Measurements from ENCODE around the gene KRT37. TPM values are rescaled to one million over a fixed set of nuclear protein-coding genes. Genes with fewer than 3 reads are reported as not detected.

KRT37 gene
- total RNA-seq, 4 donors from 2014 or later: not detected

DNA sequence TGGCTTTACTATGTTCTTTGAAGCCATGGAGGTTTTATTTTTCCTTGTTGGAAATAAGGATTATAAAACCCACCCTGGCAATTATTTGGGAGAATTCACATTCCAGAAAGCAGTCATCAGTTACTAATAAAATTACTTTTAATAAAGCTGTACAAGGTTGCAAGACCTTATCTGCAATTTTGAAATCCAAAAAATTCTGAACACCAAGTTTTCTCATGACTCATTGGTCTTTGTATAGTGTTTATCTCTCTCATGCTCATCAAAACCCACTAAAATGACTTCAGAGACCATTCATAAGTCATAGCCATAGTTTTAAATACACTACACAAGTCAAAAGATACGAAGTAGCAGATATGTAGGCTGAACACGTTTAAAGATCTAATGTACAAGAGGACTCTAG, 22.4 kb upstream of the KRT37 start:
- Histone ChIP-seq H3K27me3 (peaks cover 13% of the 10 kb centered on the region), H3K27ac (no peak overlapping the region), H3K4me1 (no peaks in the 10 kb centered on the region), H3K4me3 (no peak overlapping the region), H3K9me3 (peaks cover 0 to 13% (median 0%) of the 10 kb centered on the region in 3 donors), H3K36me3 (no peaks in the 10 kb centered on the region)
- no peak for TF ChIP-seq POLR2AphosphoS5 (IDR thresholded peaks at IDR 0.05)
- TF ChIP-seq EP300 (IDR thresholded peaks at IDR 0.05): no peak
- no peak for TF ChIP-seq POLR2A (IDR thresholded peaks at IDR 0.05)
- TF ChIP-seq, protein P1, sequence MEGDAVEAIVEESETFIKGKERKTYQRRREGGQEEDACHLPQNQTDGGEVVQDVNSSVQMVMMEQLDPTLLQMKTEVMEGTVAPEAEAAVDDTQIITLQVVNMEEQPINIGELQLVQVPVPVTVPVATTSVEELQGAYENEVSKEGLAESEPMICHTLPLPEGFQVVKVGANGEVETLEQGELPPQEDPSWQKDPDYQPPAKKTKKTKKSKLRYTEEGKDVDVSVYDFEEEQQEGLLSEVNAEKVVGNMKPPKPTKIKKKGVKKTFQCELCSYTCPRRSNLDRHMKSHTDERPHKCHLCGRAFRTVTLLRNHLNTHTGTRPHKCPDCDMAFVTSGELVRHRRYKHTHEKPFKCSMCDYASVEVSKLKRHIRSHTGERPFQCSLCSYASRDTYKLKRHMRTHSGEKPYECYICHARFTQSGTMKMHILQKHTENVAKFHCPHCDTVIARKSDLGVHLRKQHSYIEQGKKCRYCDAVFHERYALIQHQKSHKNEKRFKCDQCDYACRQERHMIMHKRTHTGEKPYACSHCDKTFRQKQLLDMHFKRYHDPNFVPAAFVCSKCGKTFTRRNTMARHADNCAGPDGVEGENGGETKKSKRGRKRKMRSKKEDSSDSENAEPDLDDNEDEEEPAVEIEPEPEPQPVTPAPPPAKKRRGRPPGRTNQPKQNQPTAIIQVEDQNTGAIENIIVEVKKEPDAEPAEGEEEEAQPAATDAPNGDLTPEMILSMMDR (IDR thresholded peaks at IDR 0.05): no peak
- no peak for ATAC-seq
- WGBS, 2 donors (ENCODE audit: low coverage in 1 of 2): 18 to 53% methylated on average over 2 of the region's 2 CpGs

DNA sequence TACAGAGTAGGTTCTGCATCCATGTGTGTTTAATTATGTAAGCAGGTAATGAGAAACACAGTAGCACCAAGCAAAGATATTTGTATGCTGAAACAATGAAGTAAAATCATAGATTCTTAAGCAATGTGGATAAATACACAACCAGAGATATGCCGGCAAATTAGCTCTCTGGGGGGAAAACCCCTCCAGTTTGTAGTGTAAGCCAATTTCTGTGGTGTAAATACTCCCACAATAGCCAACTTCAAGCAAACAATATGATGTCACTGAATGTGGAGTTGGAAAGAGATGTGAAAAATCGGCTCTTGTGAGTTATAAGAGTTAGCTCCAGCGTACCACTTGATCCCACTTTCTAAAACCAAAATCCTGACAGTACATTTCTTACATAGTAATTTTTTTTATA, 20.3 kb upstream of the KRT37 start:
- 54 to 78% methylated on average over 3 of the region's 3 CpGs for WGBS, 2 donors (ENCODE audit: low coverage in 1 of 2)
- TF ChIP-seq POLR2AphosphoS5 (IDR thresholded peaks at IDR 0.05): no peak
- TF ChIP-seq, protein P1 (IDR thresholded peaks at IDR 0.05): no peak
- no peak for TF ChIP-seq POLR2A (IDR thresholded peaks at IDR 0.05)
- TF ChIP-seq EP300 (IDR thresholded peaks at IDR 0.05): no peak
- Histone ChIP-seq H3K27me3 (peaks cover 12% of the 10 kb centered on the region), H3K27ac (no peak overlapping the region), H3K4me1 (no peaks in the 10 kb centered on the region), H3K36me3 (no peaks in the 10 kb centered on the region), H3K9me3 (no peaks in the 10 kb centered on the region), H3K4me3 (no peak overlapping the region)
- no peak for ATAC-seq

DNA sequence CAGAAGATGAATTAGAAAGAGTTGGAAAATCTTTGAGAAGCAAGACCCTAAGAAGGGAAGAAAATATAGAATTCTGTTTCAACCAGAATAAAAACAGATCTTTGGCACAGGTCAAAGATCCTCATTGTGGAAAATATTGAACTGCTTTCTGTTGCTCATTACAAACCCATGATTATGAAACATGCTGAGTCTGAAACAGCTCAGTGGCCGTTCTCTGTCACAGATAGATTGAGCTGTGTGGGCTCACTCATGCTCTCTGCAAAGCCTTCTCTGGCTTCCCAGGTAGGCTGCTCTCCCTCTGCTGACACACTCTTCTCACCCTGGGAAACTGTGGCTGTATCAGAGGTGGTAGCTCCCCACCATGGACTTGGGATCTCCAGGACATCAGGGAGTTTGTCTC, 19.8 kb upstream of the KRT37 start:
- Histone ChIP-seq H3K36me3 (no peaks in the 10 kb centered on the region), H3K9me3 (no peaks in the 10 kb centered on the region), H3K27ac (no peak overlapping the region), H3K27me3 (peaks cover 11% of the 10 kb centered on the region), H3K4me3 (no peak overlapping the region), H3K4me1 (no peaks in the 10 kb centered on the region)
- 53 to 88% methylated on average over 1 of the region's 1 CpG for WGBS, 2 donors (ENCODE audit: low coverage in 1 of 2)
- no peak for ATAC-seq
- TF ChIP-seq, protein P1 (IDR thresholded peaks at IDR 0.05): no peak
- TF ChIP-seq POLR2A (IDR thresholded peaks at IDR 0.05) (no peak), EP300 (IDR thresholded peaks at IDR 0.05) (no peak), POLR2AphosphoS5 (IDR thresholded peaks at IDR 0.05) (no peak)

DNA sequence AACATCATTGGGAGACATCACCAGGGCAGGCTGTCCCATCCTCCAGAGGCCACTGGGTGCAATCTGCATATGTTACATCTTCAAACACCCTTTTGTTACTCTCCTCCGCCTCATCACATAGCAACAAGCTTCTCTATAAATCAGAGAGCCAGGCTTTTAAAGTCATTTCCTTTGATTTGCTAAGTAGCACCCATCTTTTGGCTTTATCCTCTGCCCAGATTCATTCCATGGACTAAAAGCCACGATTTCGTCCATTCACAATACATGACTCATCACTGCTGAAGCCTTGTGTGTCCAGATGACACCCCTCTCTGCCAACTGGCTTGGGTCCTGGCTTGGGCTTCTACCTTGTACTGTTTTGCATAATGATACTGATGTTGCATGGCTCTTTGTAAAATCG, 18.4 kb upstream of the KRT37 start:
- no peak for ATAC-seq
- peaks cover 8% of the 10 kb centered on the region for H3K27me3 ChIP-seq
- TF ChIP-seq POLR2AphosphoS5 (IDR thresholded peaks at IDR 0.05) (no peak), EP300 (IDR thresholded peaks at IDR 0.05) (no peak), POLR2A (IDR thresholded peaks at IDR 0.05) (no peak)
- TF ChIP-seq, protein P1 (IDR thresholded peaks at IDR 0.05): no peak

DNA sequence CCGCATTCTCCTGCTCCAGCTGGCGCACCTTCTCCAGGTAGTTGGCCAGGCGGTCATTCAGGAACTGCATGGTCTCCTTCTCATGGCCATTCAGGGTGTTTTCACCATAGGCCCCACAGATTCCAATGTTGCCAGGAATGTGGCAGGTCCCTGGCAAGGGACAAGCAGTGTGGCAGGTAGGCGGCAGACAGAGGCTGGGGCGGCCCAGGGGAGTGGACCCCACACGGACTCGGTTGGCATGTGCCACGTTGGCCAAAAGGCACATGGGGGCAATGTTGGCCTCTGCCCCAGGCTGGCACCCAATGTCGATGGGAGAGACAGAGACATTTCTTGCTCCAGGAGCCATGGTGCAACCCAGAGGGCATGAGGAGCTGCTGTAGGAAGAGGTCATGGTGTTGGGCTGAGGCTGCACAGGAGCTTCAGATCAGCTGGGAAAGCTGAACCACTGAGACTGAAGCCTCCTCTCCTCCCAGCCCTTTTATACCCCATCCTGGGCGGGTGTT, 16.2 kb upstream of the KRT37 start, which contains the start of gene KRT38:
Gene KRT38 (minus strand): TSS at position 453 of the 503 bp plus-strand sequence. CDS start 62 bp downstream, at position 391.
- Histone ChIP-seq H3K4me1 (no peaks in the 10 kb centered on the region), H3K27ac (no peak within 1 kb of the TSS), H3K36me3 (no peaks in the 10 kb centered on the region), H3K4me3 (no peak within 1 kb of the TSS), H3K9me3 (no peaks in the 10 kb centered on the region), H3K27me3 (peaks cover 6% of the 10 kb centered on the region)
- TF ChIP-seq EP300 (IDR thresholded peaks at IDR 0.05) (no peak), POLR2AphosphoS5 (IDR thresholded peaks at IDR 0.05) (no peak), POLR2A (IDR thresholded peaks at IDR 0.05) (no peak)
- TF ChIP-seq, protein P1 (IDR thresholded peaks at IDR 0.05): no peak
- 86 to 92% methylated on average over 2 to 4 of the region's 10 CpGs for WGBS, 2 donors (ENCODE audit: low coverage in 1 of 2)
- no peak for ATAC-seq

More for the DNA sequence above, 18.4 kb upstream of the KRT37 start:
- no peak overlapping the region for H3K4me3 ChIP-seq
- 62 to 65% methylated on average over 3 to 4 of the region's 4 CpGs for whole genome bisulfite sequencing, 2 donors (ENCODE audit: low coverage in 1 of 2)
- H3K27ac ChIP-seq: no peak overlapping the region
- H3K36me3 ChIP-seq: no peaks in the 10 kb centered on the region
- H3K4me1 ChIP-seq: no peaks in the 10 kb centered on the region
- no peaks in the 10 kb centered on the region for H3K9me3 ChIP-seq
